Renal cortical epithelial cell (primary cell): ENCODE data around the gene RTN4RL1. TPM values are rescaled to one million over a fixed set of nuclear protein-coding genes. Genes with fewer than 3 reads are reported as not detected.

Source experiments
- DNase-seq: peaks from one replicate; pipeline ENCODE4 v3.0.0-alpha.2; 2011; ENCODE audit warnings: low read depth
- total RNA-seq: library from RNA; depleted of rRNA; stranded (reverse); fragments of >200 nt; gene quantifications from 2 replicates; pipeline ENCODE4 v1.2.3, GENCODE V29; 2014

Gene RTN4RL1
- total RNA-seq, 1 donor from 2014 or later = 4.3 TPM

DNA sequence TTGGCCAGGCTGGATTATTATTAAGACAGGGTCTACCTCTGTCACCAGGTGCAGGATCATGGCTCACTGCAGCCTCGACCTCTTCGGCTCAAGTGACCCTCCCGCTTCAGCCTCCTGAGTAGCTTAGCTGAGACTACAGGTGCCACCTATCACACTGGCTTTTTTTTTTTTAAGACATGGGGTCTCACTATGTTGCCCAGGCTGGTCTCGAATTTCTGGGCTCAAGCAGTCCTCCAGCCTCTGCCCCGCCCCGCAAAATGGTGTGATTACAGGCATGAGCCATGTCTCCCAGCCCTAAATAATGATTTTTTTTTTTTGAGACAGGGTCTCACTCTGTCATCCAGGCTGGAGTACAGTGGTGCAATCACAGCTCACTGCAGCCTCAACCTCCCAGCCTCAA, 22.5 kb upstream of the RTN4RL1 start:
- no peak for DNase-seq

DNA sequence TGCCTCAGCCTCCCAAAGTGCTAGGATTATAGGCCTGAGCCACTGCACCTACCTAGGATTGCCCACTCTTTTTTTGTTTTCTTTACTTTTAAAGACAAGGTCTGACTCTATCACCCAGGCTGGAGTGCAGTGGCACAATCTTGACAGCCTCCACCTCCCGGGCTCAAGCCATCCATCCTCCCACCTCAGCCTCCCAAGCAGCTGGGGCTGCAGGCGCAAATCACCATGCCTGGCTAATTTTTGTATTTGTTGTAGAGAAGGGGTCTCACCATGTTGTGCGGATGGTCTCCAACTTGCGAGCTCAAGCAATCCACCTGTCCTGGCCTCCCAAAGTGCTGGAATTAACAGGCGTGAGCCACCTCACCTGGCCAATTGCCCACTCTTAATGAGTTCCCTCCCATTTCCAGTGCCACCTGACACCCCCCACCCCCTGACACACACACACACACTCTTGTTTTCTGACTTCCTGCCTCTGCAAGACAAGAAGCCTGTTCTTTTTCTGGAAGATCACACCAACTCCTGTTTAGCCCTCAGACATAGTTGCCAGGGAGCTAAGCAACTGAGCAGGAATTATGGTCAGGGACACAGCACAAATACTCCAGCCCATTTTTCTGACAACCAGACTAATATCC, 19.2 kb upstream of the RTN4RL1 start:
- no peak for DNase-seq

DNA sequence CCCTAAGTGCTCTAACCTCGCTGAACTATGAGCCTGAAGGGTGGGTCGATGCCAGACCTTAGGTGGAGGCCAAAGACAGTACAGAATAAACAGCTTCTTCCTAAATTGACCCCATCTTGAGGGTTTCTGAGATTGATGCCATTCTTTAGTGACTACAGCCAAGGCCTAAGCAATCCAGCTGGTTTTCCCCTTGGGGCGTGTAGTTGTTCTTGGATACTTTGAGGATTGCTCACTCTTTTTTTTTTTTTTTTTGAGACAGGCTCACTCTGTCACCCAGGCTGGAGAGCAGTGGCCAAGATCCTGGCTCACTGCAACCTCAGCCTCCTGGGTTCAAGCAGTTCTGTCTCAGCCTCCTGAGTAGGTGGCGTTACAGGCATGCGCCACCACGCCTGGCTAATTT, 18.7 kb upstream of the RTN4RL1 start:
- DNase-seq = peak; percentile 75

DNA sequence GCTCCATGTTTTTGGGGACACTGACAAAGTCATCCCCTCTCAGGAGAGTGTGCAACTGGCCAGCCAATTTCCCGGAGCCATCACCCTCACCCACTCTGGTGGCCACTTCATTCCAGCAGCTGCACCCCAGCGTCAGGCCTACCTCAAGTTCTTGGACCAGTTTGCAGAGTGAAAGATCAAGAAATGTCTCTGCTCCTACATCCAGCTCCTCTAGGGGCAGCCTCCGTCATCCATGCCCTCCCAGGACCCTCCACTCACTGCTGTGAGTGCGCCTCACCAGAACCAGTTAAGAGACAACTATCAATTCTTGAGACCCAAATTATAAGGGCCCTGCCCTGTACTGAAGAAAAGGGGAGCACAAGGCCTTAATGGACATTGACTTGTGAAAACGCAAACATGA, 17.8 kb upstream of the RTN4RL1 start:
- no peak for DNase-seq

DNA sequence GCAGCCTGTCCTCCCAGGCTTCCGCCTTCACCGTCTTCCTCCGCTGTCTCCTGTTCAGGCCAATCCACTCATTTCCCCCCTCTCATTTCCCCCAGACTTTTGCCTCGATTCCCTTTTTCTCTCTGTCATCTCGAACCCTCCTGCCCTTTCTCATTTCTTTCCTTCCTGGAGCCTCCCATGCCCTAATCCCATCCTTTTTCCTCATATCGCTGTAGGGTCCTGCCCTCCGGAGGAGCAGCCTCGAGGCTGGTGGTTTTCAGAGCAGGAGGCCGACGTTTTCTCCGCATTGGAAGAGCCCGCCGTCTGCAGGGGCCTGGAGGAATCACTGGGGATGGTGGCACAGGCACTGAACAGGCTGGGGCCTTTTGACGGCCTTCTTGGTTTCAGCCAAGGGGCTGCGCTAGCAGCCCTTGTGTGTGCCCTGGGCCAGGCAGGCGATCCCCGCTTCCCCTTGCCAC, 17.3 kb upstream of the RTN4RL1 start:
- DNase-seq = no peak

DNA sequence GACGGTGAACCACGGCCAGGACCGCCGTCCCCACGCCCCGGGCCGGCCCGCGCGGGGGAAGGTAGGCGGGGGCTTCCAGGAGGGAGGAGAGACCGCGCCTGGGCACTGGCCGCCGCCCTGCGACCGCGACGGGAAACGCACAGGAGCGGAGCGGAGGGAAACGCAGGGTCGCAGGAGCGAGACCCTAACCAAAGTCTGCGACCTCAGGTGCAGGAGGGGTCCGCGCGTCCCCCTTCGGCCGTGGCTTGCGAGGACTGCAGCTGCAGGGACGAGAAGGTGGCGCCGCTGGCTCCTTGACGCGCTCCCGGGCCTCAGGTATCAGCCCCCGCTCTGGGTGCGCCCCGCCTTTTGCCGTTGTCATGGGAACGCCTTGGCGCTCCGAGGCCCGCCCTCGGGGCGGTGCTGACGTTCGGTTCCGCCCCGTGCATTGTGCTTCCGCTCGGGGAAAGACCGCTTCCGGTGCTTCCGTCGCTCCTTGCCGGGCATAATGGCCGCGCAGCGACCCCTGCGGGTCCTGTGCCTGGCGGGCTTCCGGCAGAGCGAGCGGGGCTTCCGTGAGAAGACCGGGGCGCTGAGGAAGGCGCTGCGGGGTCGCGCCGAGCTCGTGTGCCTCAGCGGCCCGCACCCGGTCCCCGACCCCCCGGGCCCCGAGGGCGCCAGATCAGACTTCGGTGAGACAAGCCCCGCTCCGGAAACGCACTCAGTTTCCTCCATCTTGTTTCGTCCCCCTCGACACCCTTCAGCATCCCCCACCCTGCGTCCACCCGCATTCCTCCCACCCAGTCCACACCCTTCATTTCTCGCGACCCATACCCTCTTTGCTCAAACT, 16.6 kb upstream of the RTN4RL1 start, which contains the start of gene OVCA2:
OVCA2 (plus strand) TSS at position 462 of the 829 bp plus-strand sequence; CDS start at position 488, 26 bp downstream.
- peak; percentile 85 for DNase-seq

DNA sequence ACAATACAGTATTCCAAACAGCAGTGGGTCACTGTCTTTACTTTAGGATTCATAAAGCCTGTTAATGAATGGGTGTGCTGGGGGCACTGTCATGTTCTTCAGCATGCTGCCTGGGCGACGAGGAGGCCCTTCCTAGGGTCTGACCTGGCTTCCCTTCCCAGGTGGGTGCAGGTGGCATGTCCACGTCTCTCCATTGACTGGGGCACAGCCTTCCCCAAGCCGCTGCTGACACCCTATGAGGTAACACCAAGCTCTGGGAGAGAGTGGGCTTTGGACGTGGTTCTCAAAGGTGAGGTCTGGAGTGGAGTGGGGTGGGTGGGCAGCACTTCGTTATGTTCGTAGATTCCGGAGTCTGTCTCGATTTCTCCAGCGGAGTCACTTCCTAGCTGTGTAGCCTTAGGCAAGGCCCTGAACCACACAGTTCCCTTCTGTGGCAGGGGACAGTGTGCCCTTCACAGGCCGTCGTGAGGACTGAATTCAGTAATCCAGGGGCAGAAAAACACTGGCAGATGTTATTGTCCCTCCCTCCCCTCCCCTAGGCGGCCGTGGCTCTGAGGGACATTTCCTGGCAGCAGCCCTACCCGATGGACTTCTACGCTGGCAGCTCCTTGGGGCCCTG, 15.9 kb upstream of the RTN4RL1 start:
- DNase-seq = no peak

DNA sequence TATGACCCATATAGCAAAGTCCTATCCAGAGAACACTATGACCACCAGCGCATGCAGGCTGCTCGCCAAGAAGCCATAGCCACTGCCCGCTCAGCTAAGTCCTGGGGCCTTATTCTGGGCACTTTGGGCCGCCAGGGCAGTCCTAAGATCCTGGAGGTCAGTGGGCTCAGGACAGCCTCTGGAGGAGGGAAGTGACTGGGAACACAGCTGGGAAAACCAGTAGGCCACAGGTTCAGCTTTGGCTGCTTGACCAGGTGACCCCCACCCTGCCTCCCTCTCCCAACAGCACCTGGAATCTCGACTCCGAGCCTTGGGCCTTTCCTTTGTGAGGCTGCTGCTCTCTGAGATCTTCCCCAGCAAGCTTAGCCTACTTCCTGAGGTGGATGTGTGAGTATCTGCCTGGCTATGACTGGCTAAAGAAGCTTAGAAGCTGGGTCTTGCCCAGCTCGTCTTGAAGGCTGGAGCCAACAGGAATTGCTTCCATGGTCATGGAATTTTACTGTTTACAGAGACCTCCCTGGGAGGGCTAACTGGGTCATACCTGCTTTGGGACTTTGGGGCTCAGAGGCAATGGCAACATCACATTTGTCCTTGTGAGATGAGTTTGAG, 15.2 kb upstream of the RTN4RL1 start:
- DNase-seq = no peak

DNA sequence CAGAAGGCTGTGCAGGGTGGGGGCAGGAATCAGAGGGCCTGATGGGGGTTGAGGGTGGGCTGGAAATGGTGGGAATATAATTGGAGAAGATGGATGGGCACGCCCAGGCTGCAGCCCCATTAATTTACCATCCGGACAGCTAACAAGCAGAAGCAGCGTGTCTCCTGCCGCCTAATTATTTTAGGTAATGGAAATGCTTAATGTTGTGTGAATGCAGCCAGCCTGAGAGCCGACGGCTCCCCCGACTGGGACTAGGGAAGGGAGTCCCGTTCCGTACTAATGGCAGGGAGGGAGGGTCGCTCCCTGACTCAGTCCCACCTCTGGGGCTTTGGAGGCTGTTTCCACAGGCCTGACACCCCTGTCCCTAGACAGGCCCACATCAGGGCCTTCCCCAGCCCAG, 12.0 kb upstream of the RTN4RL1 start:
- DNase-seq = no peak

DNA sequence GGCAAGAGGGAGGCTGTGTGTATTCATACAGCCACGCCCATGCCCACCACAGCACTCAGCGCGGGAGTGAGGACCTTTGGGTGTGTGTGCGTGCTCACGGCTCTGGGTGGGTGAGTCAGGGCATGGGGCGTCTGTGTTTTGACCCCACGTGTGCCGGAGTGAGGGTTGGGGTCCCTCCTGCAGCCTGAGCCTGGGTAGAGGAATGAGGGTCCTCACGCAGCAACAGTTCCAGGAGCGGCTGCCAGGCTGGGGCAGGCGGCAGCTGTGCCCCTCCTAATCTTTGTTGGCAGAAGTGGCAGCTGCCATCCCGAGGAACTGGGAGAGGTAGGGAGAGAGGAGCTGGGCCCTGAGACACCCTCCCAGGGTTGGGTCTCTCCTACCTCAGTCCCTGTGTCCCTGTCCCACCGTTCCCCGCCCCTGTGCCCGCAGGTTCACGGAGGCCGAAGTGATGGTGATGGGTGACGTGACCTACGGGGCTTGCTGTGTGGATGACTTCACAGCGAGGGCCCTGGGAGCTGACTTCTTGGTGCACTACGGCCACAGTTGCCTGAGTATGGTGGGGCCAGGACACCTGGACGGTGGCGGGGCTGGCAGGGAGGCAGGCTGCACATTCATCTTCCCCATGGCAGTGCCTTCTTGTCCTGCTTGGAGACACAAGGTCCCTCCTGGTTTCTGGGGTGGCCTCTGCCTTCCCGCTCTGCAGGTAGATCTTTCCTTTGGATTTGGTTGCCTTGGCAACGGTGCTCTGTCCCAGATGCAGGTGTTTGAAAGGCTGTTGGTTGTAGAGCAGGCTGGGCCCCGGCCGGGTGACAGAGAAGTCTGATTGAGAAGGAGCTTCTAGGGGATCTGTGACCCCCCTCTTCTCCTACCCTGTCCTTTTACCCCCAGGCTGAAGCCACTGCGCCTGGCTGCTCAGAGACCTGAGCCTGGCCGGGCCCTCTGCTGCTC, 10.7 kb upstream of the RTN4RL1 start:
- no peak for DNase-seq

DNA sequence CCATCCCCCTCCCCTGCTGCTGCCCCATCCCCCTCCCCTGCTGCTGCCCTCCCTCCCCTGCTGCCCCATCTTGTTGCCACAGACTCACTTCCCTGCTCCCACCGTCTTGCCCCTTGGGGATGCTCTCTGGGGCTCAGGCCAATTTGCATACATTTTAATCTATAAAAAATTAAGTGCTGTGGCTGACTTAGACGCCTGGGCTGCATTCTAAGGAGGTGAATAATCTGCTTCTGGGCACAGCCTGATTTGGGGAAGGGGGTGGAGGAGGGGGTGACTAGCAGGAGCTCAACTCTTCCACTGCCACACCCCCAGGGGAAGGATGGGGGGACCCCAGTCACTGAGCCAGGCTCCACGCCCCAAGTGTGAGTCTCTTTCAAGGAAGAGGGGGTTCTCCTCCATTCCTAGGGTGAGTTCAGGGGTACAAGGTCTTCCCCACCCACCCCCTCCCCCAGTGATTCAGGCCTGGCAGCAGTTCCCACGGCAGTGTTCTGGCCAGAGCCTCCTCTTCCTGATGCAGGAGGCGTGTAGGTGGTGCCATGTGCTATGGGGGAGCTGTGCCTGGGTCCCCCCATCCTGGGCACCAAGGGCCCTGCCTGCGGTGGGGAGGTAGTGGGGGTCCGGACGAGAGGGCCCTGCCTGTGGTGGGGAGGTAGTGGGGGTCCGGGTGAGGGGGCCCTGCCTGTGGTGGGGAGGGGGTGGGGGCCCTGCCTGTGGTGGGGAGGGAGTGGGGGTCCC, 9.8 kb upstream of the RTN4RL1 start:
- DNase-seq = peak; percentile 93

DNA sequence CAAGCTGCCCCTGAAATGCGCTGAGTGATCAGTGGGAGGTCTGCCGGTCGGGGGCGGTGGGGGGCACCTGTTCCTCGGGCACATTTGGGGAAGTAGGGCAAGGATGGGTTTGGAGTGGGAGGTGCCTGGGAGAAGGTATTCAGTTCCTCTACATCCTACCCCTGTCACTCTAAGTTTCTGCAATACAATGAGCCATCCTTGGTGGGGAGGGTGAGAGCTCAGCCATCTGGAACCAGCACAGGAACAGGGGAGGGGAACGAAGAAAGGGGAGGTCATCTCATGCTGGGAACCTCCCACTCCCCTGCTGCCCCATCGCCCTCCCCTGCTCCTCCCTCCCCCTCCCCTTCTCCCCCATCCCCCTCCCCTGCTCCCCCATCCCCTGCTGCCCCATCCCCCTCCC, 9.0 kb upstream of the RTN4RL1 start:
- DNase-seq = peak; percentile 90

DNA sequence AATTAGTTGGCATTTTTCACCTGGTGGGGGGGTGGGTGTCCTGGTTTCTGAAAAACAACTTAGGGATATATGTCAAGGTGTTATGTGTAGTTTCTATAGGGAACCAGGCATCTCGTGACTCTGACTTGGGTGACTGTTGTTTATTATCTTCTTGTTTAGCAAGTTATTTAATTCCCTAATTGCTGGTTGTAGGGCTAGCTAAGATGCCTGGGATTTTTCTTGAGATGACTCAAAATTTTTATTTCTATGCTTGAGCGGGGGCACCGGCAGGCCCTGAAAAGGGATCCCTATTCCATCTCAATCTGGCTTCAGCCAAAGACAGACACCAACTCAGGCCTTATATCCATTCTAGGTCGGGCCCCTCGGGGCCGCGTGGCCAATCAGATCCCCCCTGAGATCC, 8.0 kb upstream of the RTN4RL1 start:
- DNase-seq = peak; percentile 52

DNA sequence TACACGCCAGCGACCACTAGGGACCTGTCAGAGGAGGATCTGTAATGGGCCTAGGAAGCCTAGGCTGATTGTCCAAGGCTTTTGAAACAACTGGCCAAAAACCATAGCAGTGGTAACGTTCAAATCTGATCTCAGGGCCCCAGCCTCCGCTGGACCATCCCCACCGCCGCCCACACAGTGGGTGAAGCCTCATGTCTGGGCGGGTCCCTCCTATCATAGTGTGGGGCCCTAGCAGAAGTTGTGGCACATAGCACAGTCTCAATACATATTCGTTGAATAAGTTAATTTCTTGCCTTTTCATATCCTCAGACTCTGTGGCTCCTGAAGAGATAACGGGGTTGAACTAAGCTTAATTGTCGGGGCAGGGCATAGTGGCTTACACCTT, 5.6 kb upstream of the RTN4RL1 start:
- no peak for DNase-seq

DNA sequence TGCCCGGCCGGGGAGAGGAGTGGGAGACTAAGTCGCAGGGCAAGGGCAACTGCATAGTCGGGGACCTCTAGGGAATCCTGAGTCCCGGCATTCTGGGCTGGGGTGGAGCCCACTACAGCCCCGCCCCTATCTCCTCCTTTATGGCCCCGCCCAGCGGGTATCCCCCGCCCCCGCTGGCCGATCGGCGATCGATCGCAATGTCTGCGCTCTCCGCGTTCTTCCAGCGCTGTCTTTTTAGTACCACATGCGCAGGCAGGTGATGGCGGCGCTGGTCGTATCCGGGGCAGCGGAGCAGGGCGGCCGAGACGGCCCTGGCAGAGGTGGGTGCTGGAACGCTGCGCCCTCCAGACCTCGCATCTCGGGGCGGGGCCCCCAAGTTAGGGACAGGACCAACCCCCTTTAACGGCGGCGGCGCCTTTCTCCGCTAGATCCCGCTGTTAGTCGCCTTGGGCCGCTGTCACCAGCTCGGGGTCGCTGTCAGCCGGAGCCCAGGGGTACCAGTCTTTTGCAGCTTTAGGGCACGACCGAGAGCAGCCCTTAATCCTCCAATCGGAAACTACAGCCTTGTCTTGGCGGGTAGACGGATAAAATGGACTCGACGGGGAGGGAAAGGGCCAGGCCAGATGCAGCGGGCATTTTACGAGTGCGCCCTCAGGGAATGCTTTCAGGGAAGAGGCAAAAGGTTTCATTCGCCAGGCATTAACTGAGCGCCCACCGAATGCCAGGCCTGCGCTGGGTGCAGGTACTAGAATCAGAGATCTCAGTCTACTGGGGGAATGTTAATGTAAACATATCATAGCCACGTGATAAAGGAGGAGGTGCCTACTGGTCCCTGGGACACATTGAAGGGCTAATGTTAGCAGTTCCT, 5.0 kb upstream of the RTN4RL1 start, which contains the start of gene DPH1:
DPH1 (plus strand) TSS at position 243 of the 868 bp plus-strand sequence; CDS start at position 260, 17 bp downstream.
- peak; percentile 89 for DNase-seq

DNA sequence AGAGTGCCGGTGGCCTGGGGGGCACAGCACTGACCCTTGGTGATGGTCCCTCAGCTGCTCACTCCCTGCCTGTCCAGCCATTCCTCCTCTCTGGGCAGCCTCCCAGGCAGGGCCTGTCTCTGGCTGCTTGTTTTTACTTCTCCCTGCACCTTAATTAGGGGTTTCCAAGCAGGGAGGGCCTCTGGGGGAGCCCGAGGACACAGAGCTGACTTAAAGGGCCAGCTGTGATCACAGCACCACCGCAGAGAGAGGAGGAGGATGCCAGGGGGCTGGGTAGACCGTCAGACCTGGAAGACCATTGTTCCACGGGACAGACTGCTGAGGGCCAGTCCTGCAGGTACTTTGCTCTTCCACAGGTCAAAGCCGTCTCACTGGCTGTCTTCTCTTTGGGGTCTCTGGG, 3.6 kb upstream of the RTN4RL1 start:
- no peak for DNase-seq

DNA sequence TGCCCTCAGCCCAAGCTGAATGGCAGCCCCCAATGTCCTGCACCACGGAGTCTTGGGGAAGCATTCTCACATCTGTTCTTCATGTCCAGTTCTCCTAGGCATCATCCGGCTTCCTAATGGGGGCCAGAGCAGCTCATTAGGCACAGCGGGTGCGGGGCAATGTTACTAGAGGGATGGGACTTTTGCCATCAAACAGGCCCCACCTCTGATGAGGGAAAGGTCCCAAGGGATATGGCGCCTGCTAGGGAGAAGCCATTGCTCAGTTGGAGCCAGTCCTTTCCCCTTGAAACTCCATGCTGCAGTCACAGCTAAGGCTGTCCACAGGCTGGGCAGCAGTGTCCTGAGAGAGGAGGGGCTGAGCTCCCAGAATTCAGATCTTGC, 3.1 kb upstream of the RTN4RL1 start:
- no peak for DNase-seq

DNA sequence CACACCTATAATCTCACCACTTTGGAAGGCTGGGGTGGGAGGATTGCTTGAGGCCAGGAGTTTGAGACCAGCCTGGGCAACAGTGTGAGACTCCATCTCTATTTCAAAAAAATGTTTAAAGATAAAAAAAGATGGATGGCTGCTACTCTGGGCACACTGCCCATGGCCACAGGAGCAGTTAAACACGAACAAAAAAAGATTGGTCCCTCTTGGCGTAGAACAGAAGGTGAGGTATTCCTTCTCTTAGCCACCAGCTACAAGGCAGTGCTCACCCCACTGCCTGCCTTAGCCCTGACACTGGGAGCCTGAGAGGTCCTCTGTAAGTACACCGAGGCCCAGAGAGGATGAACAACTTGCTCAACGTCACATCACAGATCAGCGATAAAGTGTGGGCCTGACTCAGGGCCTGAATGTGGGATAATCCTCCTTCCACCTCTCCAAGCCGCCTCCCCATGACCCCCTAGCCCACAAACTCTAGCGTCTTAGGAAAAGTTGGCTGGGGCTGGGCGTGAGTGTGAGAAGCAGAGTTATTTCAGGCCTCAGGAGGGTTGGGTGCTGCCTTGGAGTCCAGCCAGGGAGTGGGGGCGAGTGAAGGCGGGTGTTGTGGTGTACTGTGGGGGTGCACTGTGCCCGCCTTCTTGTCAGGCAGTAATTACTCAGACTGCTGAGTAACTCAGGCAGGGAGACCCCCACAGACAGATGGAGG, 2.5 kb upstream of the RTN4RL1 start:
- DNase-seq = no peak
